ENCODE measurements around the gene ADGRL3.
"Not testable (repeated sequence)": the region's sequence is repeated elsewhere in the genome, so short reads cannot be mapped to it uniquely, and the experiment has no call there.

The ADGRL3 gene

DNA sequence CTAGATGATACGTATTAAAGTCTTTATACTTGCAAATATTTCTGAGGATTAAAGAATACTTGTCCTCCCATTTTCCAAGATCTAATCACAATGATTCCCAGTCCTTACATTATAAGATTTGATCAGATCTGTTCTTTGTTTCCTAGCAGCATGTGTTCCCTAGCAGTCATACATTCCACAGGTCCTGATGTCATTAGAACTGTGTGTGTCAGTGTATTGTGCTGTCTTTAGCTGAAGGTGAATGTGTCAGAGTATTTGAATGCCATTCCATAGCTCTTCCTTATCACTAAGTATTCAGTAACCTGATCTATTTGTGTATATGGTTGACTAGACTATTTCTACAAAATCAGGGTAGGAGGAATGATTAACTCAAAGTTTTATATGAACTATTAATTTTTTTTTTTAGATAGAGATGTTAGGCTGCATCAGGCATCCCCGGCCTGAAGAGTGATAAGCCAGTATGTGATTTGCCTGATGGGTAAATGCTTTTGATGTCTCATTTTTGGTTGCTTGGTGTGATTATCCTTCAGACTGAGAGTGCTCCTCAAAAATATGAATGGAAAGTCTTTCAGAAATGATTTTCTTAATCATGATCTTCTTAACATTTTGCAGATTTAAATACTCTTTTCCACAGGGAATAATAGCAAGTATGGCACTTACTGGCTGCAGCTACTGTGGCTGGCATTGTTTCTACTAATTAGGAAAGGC lies 4.4 kb downstream of the ADGRL3 start:
- DNase-seq, result no peak

DNA sequence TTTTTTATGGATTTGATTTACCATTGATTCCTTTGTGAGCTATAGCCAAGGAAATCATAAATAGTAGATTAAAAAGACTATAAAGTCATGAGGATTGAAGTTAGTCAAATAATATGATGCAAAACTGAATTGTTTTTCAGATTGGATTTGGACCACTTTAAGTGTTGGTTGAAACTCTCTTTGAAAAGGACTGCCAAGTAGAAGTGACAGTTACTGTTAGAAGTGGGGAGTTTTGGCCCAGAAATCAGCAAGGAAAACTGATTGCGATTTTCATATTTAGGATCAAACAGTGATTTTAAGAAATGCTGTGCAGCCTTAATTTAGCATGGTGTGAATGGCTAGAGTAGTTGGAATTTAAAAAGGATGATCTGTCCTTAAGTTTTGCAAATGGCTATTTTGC lies 4.9 kb downstream of the ADGRL3 start:
- DNase-seq, result peak in 1 of 58 donors; percentile 29

GRCh38 chr4:61207156-61207555 lies 7.0 kb downstream of the ADGRL3 start:
- not testable (repeated sequence) for DNase-seq

- peak in 45 of 58 donors; percentile 5 to 90 (median 35) for DNase-seq
Observed at GRCh38 chr4:61210186-61210939, 10.2 kb downstream of the ADGRL3 start.

GRCh38 chr4:61211781-61212180 lies 11.7 kb downstream of the ADGRL3 start:
- no peak for DNase-seq

GRCh38 chr4:61212788-61213187 lies 12.7 kb downstream of the ADGRL3 start:
- no peak for DNase-seq

DNA sequence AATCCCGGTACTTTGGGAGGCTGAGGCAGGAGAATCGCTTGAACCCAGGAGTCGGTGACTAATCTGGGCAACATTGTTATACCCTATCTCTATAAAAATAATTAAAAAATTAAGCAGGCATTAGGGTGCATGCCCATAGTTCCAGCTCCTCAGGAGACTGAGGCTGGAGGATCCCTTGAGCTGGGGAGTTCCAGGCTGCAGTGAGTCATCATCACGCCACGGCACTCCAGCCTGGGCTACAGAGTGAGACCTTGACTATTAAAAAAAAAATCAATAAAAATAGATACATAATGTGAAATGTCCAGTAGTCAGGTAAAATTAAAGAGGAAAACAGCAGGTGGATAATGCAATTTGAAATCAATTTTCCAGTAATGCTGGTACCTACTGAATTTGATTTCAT lies 14.6 kb downstream of the ADGRL3 start:
- no peak for DNase-seq

- no peak for DNase-seq
Observed at GRCh38 chr4:61217222-61217621, 17.1 kb downstream of the ADGRL3 start.

DNA sequence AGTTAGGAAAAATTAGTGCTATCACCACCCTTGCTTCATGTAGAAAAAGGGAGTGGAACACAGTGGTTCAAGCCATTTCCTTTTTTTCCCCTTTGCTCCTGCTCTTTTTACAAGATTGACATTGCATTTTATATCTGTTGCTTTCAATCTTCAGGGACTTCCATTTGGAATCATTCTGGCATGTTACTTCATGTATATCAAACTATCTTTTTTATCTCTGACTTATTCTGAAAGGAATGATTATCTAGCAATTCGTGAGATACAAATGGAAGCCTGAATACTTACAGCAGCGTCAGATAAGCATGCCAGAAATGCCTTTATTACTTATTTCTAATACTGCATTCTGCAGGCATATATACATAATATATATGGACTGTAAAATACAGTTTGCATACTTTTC lies 20.4 kb downstream of the ADGRL3 start:
- no peak for DNase-seq

DNA sequence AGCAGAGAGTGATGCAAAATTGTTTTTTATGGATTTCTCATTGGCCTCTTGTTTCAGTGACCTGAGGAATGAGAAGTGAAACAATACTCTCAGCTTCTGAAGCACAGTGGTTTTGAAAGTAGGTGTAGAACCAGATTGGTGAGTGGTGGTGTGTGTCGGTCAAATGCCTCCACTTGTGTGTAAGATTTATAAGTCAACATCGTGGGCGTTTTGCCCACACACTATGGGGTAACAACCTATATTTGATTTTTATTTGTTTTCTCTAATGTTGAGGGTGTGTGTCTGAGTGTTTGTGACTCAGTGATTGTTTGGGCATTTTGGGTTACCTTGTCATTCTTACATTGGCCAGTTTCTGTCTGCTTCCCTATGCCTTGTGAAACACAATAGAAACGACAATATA lies 23.3 kb downstream of the ADGRL3 start:
- no peak for DNase-seq

DNA sequence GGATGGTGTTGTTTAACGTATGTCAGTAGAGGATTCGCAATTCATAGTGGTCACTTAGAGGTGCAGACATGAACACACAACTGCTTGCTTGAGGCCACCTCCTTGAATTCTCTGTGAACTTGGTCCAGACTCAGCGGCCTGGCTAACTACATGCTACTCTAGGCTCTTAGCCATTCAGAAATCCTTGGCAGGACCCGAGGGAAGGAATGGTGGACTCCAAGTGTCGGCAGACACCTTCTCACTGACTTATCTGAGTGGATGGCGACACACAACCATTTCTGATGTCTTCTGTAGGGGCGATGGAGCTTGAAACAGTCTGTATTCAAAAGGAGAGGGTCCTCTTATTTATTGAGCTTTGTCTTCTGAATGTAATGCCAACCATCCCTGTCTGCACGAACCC lies 24.4 kb downstream of the ADGRL3 start:
- DNase-seq, result no peak

DNA sequence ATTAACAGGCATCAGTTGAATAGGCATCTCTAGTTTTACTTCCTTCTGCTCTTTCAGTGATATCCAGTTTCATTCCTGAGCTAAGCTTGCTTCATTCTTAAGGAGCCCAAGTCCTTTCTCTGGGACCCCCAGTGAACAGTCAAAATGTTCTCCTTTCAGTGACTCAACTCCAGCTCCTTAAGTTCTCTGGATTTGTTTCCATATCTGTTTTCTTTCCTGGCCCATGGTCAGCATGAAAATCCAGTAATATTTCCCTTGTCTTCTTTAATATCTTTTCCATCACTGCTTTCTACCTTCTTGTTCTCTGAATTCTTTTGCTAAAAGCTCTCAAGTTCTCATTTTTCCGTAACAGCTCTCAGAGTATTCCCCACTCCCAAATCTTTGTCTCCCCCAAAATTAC lies 25.5 kb downstream of the ADGRL3 start:
- no peak for DNase-seq

DNA sequence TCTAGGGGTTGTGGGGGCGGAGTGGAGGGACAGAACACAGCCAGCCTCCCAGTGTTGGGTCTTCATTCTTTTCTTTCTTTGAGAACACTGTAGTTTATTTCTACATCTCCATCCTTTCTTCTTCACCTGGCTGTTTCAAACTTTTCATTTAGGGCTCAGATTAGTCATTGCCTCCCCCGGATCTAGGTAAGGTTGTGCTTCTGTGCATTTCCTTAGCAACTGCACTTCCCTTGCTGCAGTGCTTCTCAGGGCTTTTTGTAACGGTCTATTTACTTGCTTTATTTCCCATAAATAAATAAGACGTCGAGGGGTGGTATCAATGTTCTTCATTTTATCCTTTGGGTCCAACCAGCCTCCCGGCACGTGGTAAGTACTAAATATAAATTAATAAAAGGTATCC lies 31.3 kb downstream of the ADGRL3 start:
- DNase-seq, result no peak

DNA sequence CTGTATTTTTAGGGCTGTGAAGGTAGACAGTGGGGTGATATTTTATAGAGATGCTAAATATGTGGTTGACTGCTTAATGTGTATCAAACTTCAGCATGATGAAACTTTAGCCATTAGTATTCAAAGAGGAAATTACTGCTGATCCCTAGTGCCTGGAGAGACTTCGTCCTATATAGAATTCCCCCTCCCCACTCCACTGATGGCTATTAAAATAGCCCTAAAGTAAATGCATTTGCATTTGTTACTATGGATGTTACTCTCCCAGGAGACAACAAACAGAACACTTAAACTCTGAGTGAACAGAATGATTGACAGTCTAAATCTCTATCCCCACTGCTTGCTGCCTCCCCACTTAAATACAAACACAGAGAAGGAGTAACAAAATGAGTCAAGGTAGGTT lies 39.1 kb downstream of the ADGRL3 start:
- no peak for DNase-seq

GRCh38 chr4:61243962-61244361 lies 43.8 kb downstream of the ADGRL3 start:
- no peak for DNase-seq

DNA sequence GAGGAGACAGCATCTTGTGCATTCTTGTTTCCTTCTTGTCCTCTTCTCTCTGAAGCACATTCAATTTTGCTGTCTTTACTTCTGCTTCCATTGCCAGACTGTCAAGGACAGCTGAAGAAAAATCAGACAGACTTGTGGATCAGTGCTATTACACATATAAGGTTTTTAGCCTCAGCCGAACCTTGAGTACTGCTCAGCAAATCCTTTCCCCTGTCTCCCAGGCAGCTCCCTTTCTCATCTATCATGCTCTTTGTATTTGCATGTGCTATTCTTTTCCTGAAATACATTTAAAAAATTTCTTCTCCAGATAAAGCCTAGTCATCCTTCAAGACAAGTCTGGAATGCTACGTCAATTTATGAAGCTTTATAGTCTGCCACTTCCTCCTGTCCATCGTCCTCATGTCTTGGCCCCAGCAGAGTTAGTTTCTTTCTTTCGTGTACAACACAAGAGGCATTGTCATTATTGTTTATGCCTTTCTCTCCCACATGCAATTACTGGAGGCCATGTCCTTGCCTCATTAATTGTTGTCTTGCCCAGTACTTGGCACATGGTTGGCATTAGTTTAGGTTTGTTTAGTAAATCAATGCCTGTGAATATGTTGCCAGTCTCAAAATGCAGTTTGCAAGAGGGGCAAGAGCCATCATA lies 45.1 kb downstream of the ADGRL3 start:
- DNase-seq, result peak in 4 of 58 donors; percentile 19 to 49 (median 25)

DNA sequence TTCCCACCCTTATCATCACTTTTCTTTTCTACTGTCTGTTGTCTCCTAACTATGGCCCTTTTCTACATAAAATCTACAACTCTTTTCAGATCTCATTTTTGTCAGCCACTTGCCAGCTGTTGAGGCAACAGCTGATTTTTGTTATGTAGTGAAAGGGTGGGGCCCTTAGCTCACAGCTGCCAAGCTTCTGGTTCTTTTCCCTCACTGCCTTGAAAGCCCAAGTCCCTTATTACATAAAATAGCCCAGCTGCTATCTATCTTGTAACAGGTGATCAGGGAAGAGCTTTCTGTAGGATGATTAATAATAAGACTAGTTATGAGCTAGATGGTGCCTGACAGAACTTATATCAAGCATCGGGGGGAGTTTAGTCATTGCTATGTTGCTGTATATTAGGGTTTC lies 45.9 kb downstream of the ADGRL3 start:
- peak in 1 of 58 donors; percentile 6 for DNase-seq

DNA sequence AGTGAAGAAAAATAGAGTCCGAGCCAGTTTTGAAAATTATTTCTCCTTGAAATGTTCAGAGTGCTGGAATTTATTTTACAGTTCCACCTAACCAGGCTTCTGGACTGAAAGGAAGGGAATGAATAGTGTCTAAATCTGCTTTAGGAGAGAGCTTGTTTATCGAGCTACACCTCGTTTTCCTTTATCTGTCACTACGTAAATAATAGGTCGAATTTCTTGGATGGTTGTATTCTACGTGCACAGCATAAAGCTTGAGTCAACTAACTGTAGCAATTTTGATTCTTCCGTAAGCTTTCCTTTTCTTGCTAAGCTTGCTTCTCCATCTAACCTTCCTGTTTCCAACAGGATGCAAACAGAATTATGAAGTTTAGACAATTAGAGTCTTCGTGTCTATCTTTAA lies 48.6 kb downstream of the ADGRL3 start:
- DNase-seq, result no peak

DNA sequence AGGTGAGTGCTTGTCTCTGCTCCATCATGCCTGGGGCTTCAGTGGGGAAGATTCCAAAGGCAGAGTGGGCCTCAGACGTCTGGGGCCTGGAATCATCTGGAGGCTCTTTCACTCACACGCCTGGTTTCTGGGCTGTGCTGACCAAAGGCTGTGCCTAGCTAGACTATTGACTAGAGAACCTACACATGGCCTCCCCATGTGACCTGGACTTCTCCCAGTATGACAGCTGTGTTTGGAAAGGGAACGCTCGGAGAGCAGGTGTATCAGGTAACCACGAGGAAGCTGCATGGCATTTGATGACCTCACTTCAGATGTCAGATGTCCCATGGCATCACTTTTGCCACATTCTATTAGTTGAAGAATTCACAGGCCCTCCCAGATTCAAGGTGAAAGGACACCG lies 51.0 kb downstream of the ADGRL3 start:
- DNase-seq, result no peak

DNA sequence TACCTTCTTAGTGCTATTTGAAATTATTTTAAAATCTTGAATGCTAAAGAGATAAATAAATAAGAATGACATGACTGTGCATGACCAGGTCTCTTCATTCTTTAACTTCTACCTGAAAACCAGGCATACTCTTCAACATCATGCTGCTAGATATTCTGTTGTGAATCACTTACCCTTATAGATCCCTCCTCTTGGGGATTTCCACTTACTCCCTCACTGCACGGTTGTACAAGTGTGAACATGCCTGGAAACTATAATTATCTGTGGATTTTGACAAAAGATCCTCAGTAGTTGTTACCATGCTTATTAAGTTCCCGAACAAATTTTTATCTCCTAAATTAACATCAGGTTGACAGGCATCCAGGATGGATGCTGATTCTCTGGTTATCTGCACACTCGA lies 54.3 kb downstream of the ADGRL3 start:
- no peak for DNase-seq

GRCh38 chr4:61273233-61273632 lies 73.1 kb downstream of the ADGRL3 start:
- DNase-seq, result peak in 8 of 58 donors; percentile 2 to 33 (median 14)

- DNase-seq, result no peak
Observed at GRCh38 chr4:61274286-61274685, 74.2 kb downstream of the ADGRL3 start.

GRCh38 chr4:61275241-61275640 lies 75.1 kb downstream of the ADGRL3 start:
- no peak for DNase-seq
